Endodermal cell (in vitro differentiated cells): ENCODE data around the gene CHCHD4. TPM values are rescaled to one million over a fixed set of nuclear protein-coding genes. Genes with fewer than 3 reads are reported as not detected.

Experiments
- DNase-seq: peaks from one replicate; pipeline ENCODE4 v3.0.0-alpha.2; 2017
- H3K27ac ChIP-seq: 2 replicates; pipeline ENCODE4 v1.5.1; 2013; ENCODE audit warnings: mild to moderate bottlenecking, low read depth, low read length, moderate library complexity
- H3K27me3 ChIP-seq: 2 replicates; pipeline ENCODE4 v1.6.1; 2013; ENCODE audit warnings: mild to moderate bottlenecking, low read length, moderate library complexity; ENCODE audit not compliant: insufficient read depth, control insufficient read depth, poor library complexity, severe bottlenecking
- H3K36me3 ChIP-seq: 2 replicates; pipeline ENCODE4 v1.7.0; 2013; ENCODE audit warnings: mild to moderate bottlenecking, low read length, moderate library complexity; ENCODE audit not compliant: control insufficient read depth, insufficient read depth
- H3K4me1 ChIP-seq: one replicate; pipeline ENCODE4 v1.7.0; 2013; ENCODE audit warnings: low read length; ENCODE audit not compliant: control insufficient read depth, insufficient read depth
- H3K4me3 ChIP-seq: 2 replicates; pipeline ENCODE4 v1.5.1; 2013; ENCODE audit warnings: mild to moderate bottlenecking, low read length, moderate library complexity
- H3K9ac ChIP-seq: 2 replicates; pipeline ENCODE4 v1.6.1; 2013; ENCODE audit warnings: mild to moderate bottlenecking, low read length, moderate library complexity; ENCODE audit not compliant: poor library complexity, severe bottlenecking; ENCODE audit errors: extremely low read depth
- H3K9me3 ChIP-seq: 2 replicates; pipeline ENCODE4 v1.6.1; 2013; ENCODE audit warnings: mild to moderate bottlenecking, low read length, moderate library complexity; ENCODE audit not compliant: control insufficient read depth
- H3K27ac Mint-ChIP-seq: 2 replicates; pipeline ENCODE4 v1.8.0; 2020; ENCODE audit warnings: mixed read lengths
- H3K27me3 Mint-ChIP-seq: 2 replicates; pipeline ENCODE4 v1.8.0; 2021; ENCODE audit warnings: mild to moderate bottlenecking, mixed read lengths; ENCODE audit not compliant: insufficient read depth
- H3K36me3 Mint-ChIP-seq: 2 replicates; pipeline ENCODE4 v1.8.0; 2020; ENCODE audit warnings: low read depth, mixed read lengths
- H3K4me1 Mint-ChIP-seq: 2 replicates; pipeline ENCODE4 v1.8.0; 2020; ENCODE audit warnings: mixed read lengths
- H3K4me3 Mint-ChIP-seq: 2 replicates; pipeline ENCODE4 v1.8.0; 2020; ENCODE audit warnings: mild to moderate bottlenecking, moderate library complexity, mixed read lengths
- H3K9me3 Mint-ChIP-seq: 2 replicates; pipeline ENCODE4 v1.8.0; 2020; ENCODE audit warnings: mild to moderate bottlenecking, mixed read lengths
- CTCF ChIP-seq: fragments of 200-600 bp; sonication (generic); conservative IDR thresholded peaks from 2 replicates; pipeline ENCODE4 v1.5.0; 2021; ENCODE audit warnings: antibody characterized with exemption, mild to moderate bottlenecking
- WGBS, 2 experiments: methylation state at CpG; one replicate each; pipeline versions ENCODE4 v1.1.5 to v1.1.7; 2013; ENCODE audit warnings: missing lambda C conversion rate in 2 of 2, mixed read lengths in 1 of 2; ENCODE audit not compliant: insufficient coverage in 1 of 2, insufficient read length in 1 of 2; 5-methylcytosine and 5-hydroxymethylcytosine counted together
- total RNA-seq, 2 donors: library from RNA; stranded (reverse); fragmentation: NEBNext Ultra II Directional in 1 of 2; extraction: Animal tissue kit (Norgen Biotek cat#: 25700) in 1 of 2; gene quantifications; 2 replicates in 1 of 2; 3 replicates in 1 of 2; pipeline ENCODE4 v1.2.1, GENCODE V29; 2021

The CHCHD4 gene
- total RNA-seq, 2 donors from 2014 or later = 16.2 to 20.5 TPM

- Histone ChIP-seq H3K4me1 (peaks cover 10% of the 10 kb centered on the region), H3K27me3 (no peaks in the 10 kb centered on the region), H3K27ac (no peak overlapping the region), H3K4me3 (no peak overlapping the region), H3K36me3 (peaks cover 68% of the 10 kb centered on the region), H3K9ac (no peak overlapping the region), H3K9me3 (no peaks in the 10 kb centered on the region)
- Mint-ChIP-seq H3K4me1 (peaks cover 13% of the 10 kb centered on the region), H3K27ac (no peak overlapping the region), H3K9me3 (no peaks in the 10 kb centered on the region), H3K36me3 (peaks cover 45% of the 10 kb centered on the region), H3K4me3 (no peak overlapping the region), H3K27me3 (no peaks in the 10 kb centered on the region)
- no peak for TF ChIP-seq CTCF
- no peak for DNase-seq
- WGBS, 2 experiments = 90 to 94% methylated on average over 14 to 19 of the region's 19 CpGs
These were observed 17.1 kb upstream of the CHCHD4 start for GRCh38 chr3:14141602-14142341.

- Mint-ChIP-seq H3K4me3 (no peak overlapping the region), H3K4me1 (peaks cover 13% of the 10 kb centered on the region), H3K36me3 (peaks cover 42% of the 10 kb centered on the region), H3K9me3 (no peaks in the 10 kb centered on the region), H3K27me3 (no peaks in the 10 kb centered on the region), H3K27ac (no peak overlapping the region)
- H3K9ac ChIP-seq = no peak overlapping the region
- 100% methylated on average over 2 of the region's 2 CpGs; no CpG with 5 or more reads in 1 of the 2 experiments for WGBS, 2 experiments
- H3K27me3 ChIP-seq = no peaks in the 10 kb centered on the region
- peaks cover 10% of the 10 kb centered on the region for H3K4me1 ChIP-seq
- no peak overlapping the region for H3K4me3 ChIP-seq
- H3K36me3 ChIP-seq = peaks cover 71% of the 10 kb centered on the region
- H3K27ac ChIP-seq = no peak overlapping the region
- H3K9me3 ChIP-seq = no peaks in the 10 kb centered on the region
- TF ChIP-seq CTCF = no peak
- no peak for DNase-seq
These were observed 16.5 kb upstream of the CHCHD4 start for GRCh38 chr3:14141144-14141543.

GRCh38 chr3:14140668-14141067 is 16.0 kb upstream of the CHCHD4 start:
- no peaks in the 10 kb centered on the region for H3K9me3 Mint-ChIP-seq
- WGBS, 2 experiments = 80 to 95% methylated on average over 1 to 2 of the region's 2 CpGs

More at GRCh38 chr3:14140668-14141067, 16.0 kb upstream of the CHCHD4 start:
- H3K4me3 ChIP-seq = no peak overlapping the region
- no peaks in the 10 kb centered on the region for H3K27me3 ChIP-seq
- H3K36me3 Mint-ChIP-seq = peaks cover 47% of the 10 kb centered on the region
- DNase-seq = no peak
- H3K36me3 ChIP-seq = peaks cover 76% of the 10 kb centered on the region
- no peak overlapping the region for H3K27ac ChIP-seq
- no peak overlapping the region for H3K9ac ChIP-seq
- H3K27me3 Mint-ChIP-seq = no peaks in the 10 kb centered on the region
- no peak for TF ChIP-seq CTCF
- H3K4me3 Mint-ChIP-seq = no peak overlapping the region
- H3K27ac Mint-ChIP-seq = no peak overlapping the region
- H3K4me1 ChIP-seq = peaks cover 10% of the 10 kb centered on the region
- H3K4me1 Mint-ChIP-seq = peaks cover 13% of the 10 kb centered on the region
- H3K9me3 ChIP-seq = no peaks in the 10 kb centered on the region
